Stimulated activated CD4-positive, alpha-beta T cell treated with anti-CD3 and anti-CD28 coated beads, Interleukin-15, amount 100 ng/mL, for 48 hours (primary cell): ENCODE measurements around the gene SERPINA12.

Source experiments
- DNase-seq, 2 donors: peaks; one replicate each; pipeline ENCODE4 v3.0.0-alpha.2; 2020; ENCODE audit warnings: low read depth in 2 of 2

The SERPINA12 gene

GRCh38 chr14:94466706-94467370 lies 42.4 kb downstream of the SERPINA12 start:
- DNase-seq = no peak

GRCh38 chr14:94465042-94465441 lies 44.2 kb downstream of the SERPINA12 start:
- DNase-seq = no peak

GRCh38 chr14:94464290-94464689 lies 45.0 kb downstream of the SERPINA12 start:
- DNase-seq = no peak

GRCh38 chr14:94462763-94463572 lies 46.3 kb downstream of the SERPINA12 start:
- no peak for DNase-seq

- DNase-seq = no peak
Measured at GRCh38 chr14:94462219-94462551, 47.1 kb downstream of the SERPINA12 start.

GRCh38 chr14:94461526-94462218 lies 47.6 kb downstream of the SERPINA12 start:
- DNase-seq = no peak

- DNase-seq = no peak
Measured at GRCh38 chr14:94460631-94461416, 48.4 kb downstream of the SERPINA12 start.

GRCh38 chr14:94458558-94459205 lies 50.6 kb downstream of the SERPINA12 start:
- no peak for DNase-seq

GRCh38 chr14:94458096-94458495 lies 51.2 kb downstream of the SERPINA12 start:
- DNase-seq = no peak

GRCh38 chr14:94455928-94456327 lies 53.3 kb downstream of the SERPINA12 start:
- no peak for DNase-seq

GRCh38 chr14:94451826-94452225 lies 57.4 kb downstream of the SERPINA12 start:
- no peak for DNase-seq

- no peak for DNase-seq
Measured at GRCh38 chr14:94451091-94451771, 58.0 kb downstream of the SERPINA12 start.

GRCh38 chr14:94450722-94451090 lies 58.6 kb downstream of the SERPINA12 start:
- no peak for DNase-seq

GRCh38 chr14:94449930-94450329 lies 59.3 kb downstream of the SERPINA12 start:
- DNase-seq = no peak

- no peak for DNase-seq
Measured at GRCh38 chr14:94448071-94448808, 61.0 kb downstream of the SERPINA12 start.

GRCh38 chr14:94447206-94447605 lies 62.1 kb downstream of the SERPINA12 start:
- DNase-seq = no peak

GRCh38 chr14:94446126-94446525 lies 63.1 kb downstream of the SERPINA12 start:
- DNase-seq = no peak

- DNase-seq = no peak
Measured at GRCh38 chr14:94445003-94445402, 64.3 kb downstream of the SERPINA12 start.

- no peak for DNase-seq
Measured at GRCh38 chr14:94441531-94442205, 67.6 kb downstream of the SERPINA12 start.

- DNase-seq = no peak
Measured at GRCh38 chr14:94441130-94441529, 68.1 kb downstream of the SERPINA12 start.
